H1 (cell line): ENCODE measurements around the gene SMYD3. TPM values are rescaled to one million over a fixed set of nuclear protein-coding genes. Genes with fewer than 3 reads are reported as not detected.

Experiments used
- CTCF ChIA-PET: fragments of 300-600 bp; sonication (Branson Sonifier 250); formaldehyde crosslinking; loops from one replicate; lab custom pipeline; 2021; ENCODE audit not compliant: partially characterized antibody; lab: Charles Lee
- POLR2A ChIA-PET: fragments of 300-600 bp; sonication (Branson Sonifier 250); formaldehyde crosslinking; loops from one replicate; lab custom pipeline; 2021; ENCODE audit warnings: inconsistent platforms; ENCODE audit not compliant: partially characterized antibody; lab: Charles Lee
- DNase-seq, 2 experiments: peaks; one replicate each; pipeline versions ENCODE4 v3.0.0 to v3.0.0-alpha.2; 2010 to 2022; ENCODE audit warnings: low spot score in 2 of 2, low read depth in 1 of 2, mixed read lengths in 1 of 2
- FAIRE-seq: peaks from 2 replicates; lab custom pipeline; 2011; peaks lifted over from hg19 to GRCh38; lab: Jason Lieb, UNC
- H2AFZ ChIP-seq: 2 replicates; pipeline ENCODE4 v1.8.1; 2012; ENCODE audit warnings: low read length, inconsistent platforms
- H2AK5ac ChIP-seq: 2 replicates; pipeline ENCODE4 v1.6.1; 2013; ENCODE audit warnings: low read depth, low read length
- H2BK120ac ChIP-seq: replicated peaks from 2 replicates; pipeline ENCODE3; 2013; ENCODE audit warnings: low read depth, low read length, inconsistent platforms
- H2BK12ac ChIP-seq: 2 replicates; pipeline ENCODE4 v1.6.1; 2013; ENCODE audit warnings: low read depth, low read length
- H2BK15ac ChIP-seq: 2 replicates; pipeline ENCODE4 v1.6.1; 2013; ENCODE audit warnings: low read length
- H2BK20ac ChIP-seq: 2 replicates; pipeline ENCODE4 v1.6.1; 2013; ENCODE audit warnings: low read length
- H2BK5ac ChIP-seq: 2 replicates; pipeline ENCODE4 v1.6.1; 2013; ENCODE audit warnings: low read depth, low read length
- H3K14ac ChIP-seq: 2 replicates; pipeline ENCODE4 v1.6.1; 2013; ENCODE audit warnings: inconsistent platforms; ENCODE audit not compliant: insufficient read length
- H3K18ac ChIP-seq: 2 replicates; pipeline ENCODE4 v1.6.1; 2013; ENCODE audit warnings: low read length; ENCODE audit errors: extremely low read depth
- H3K23ac ChIP-seq: 2 replicates; pipeline ENCODE4 v1.6.1; 2013; ENCODE audit warnings: inconsistent platforms; ENCODE audit not compliant: insufficient read length
- H3K23me2 ChIP-seq: 2 replicates; pipeline ENCODE4 v1.6.1; 2013; ENCODE audit warnings: low read depth, low read length
- H3K27ac ChIP-seq: 2 replicates; pipeline ENCODE4 v1.6.1; 2011; ENCODE audit warnings: low read depth, low read length, inconsistent platforms
- H3K27me3 ChIP-seq, 4 experiments: replicated peaks in 1 of 4; 1 replicate in 1 of 4; 2 replicates in 3 of 4; pipeline versions ENCODE4 v1.6.1 to v1.8.1; 2011 to 2013; ENCODE audit warnings: low read length in 3 of 4, mild to moderate bottlenecking in 3 of 4, inconsistent platforms in 2 of 4, mixed read lengths in 2 of 4, moderate library complexity in 1 of 4; ENCODE audit not compliant: control insufficient read depth in 3 of 4, insufficient read depth in 3 of 4; ENCODE audit errors: extremely low read depth in 1 of 4
- H3K36me3 ChIP-seq, 4 experiments: 2 replicates each; pipeline versions ENCODE4 v1.6.1 to v1.8.1; 2011 to 2013; ENCODE audit warnings: mild to moderate bottlenecking in 4 of 4, low read length in 3 of 4, moderate library complexity in 2 of 4, control low read depth in 1 of 4, inconsistent platforms in 1 of 4; ENCODE audit not compliant: insufficient read depth in 4 of 4, control insufficient read depth in 2 of 4
- H3K4ac ChIP-seq: replicated peaks from 2 replicates; pipeline ENCODE3; 2013; ENCODE audit warnings: low read length, low read depth, mixed read lengths, inconsistent platforms; ENCODE audit not compliant: insufficient read length
- H3K4me1 ChIP-seq, 4 experiments: replicated peaks in 1 of 4; 1 replicate in 1 of 4; 2 replicates in 3 of 4; pipeline versions ENCODE4 v1.6.1 to v1.8.1; 2011 to 2013; ENCODE audit warnings: low read length in 3 of 4, inconsistent platforms in 2 of 4, mixed read lengths in 1 of 4; ENCODE audit not compliant: insufficient read depth in 4 of 4, control insufficient read depth in 3 of 4
- H3K4me2 ChIP-seq, 2 experiments: 2 replicates each; pipeline versions ENCODE4 v1.6.1 to v1.8.1; 2011 to 2013; ENCODE audit warnings: low read depth in 2 of 2, low read length in 2 of 2, control low read depth in 1 of 2, inconsistent platforms in 1 of 2, mild to moderate bottlenecking in 1 of 2; ENCODE audit not compliant: insufficient read depth in 1 of 2
- H3K4me3 ChIP-seq, 4 experiments: fragments of 200-600, 300-600 bp in 1 of 4; sonication (generic), shearing (Covaris generic), sonication (Bioruptor Twin) in 1 of 4; 2 replicates each; pipeline versions ENCODE4 v1.5.1 to v1.8.1; 2011 to 2016; ENCODE audit warnings: low read length in 4 of 4, low read depth in 3 of 4, control low read depth in 2 of 4, inconsistent platforms in 2 of 4, mild to moderate bottlenecking in 2 of 4, mixed read lengths in 1 of 4, moderate library complexity in 1 of 4; ENCODE audit not compliant: insufficient read depth in 2 of 4; ENCODE audit errors: extremely low read depth in 1 of 4
- H3K56ac ChIP-seq: replicated peaks from 2 replicates; pipeline ENCODE3; 2013; ENCODE audit warnings: low read depth, mild to moderate bottlenecking, mixed read lengths, low read length, inconsistent platforms; ENCODE audit not compliant: insufficient read length
- H3K79me1 ChIP-seq: 2 replicates; pipeline ENCODE4 v1.6.1; 2013; ENCODE audit warnings: low read depth, low read length, control low read depth
- H3K79me2 ChIP-seq, 2 experiments: 2 replicates each; pipeline versions ENCODE4 v1.6.1 to v1.8.1; 2012 to 2013; ENCODE audit warnings: low read length in 2 of 2, mild to moderate bottlenecking in 2 of 2, inconsistent platforms in 1 of 2; ENCODE audit not compliant: insufficient read depth in 2 of 2, control insufficient read depth in 1 of 2
- H3K9ac ChIP-seq, 4 experiments: replicated peaks in 1 of 4; 1 replicate in 1 of 4; 2 replicates in 3 of 4; pipeline versions ENCODE4 v1.6.1 to v1.8.1; 2011 to 2013; ENCODE audit warnings: low read depth in 3 of 4, low read length in 3 of 4, control low read depth in 2 of 4, mild to moderate bottlenecking in 2 of 4, moderate library complexity in 2 of 4, inconsistent platforms in 1 of 4; ENCODE audit errors: extremely low read depth in 1 of 4
- H3K9me3 ChIP-seq, 2 experiments: 2 replicates each; pipeline versions ENCODE4 v1.6.1 to v1.8.1; 2012 to 2013; ENCODE audit warnings: mild to moderate bottlenecking in 2 of 2, moderate library complexity in 2 of 2, control low read depth in 1 of 2, inconsistent platforms in 1 of 2, low read depth in 1 of 2, low read length in 1 of 2, mixed read lengths in 1 of 2; ENCODE audit not compliant: insufficient read depth in 2 of 2
- H4K20me1 ChIP-seq, 2 experiments: replicated peaks in 1 of 2; 2 replicates each; pipeline versions ENCODE3 to v1.8.1; 2011 to 2013; ENCODE audit warnings: inconsistent platforms in 2 of 2, low read length in 2 of 2, mild to moderate bottlenecking in 1 of 2; ENCODE audit not compliant: insufficient read depth in 2 of 2, control insufficient read depth in 1 of 2
- H4K5ac ChIP-seq: 2 replicates; pipeline ENCODE4 v1.6.1; 2013; ENCODE audit warnings: low read length, low read depth, mixed read lengths, inconsistent platforms; ENCODE audit not compliant: insufficient read length
- H4K8ac ChIP-seq: 2 replicates; pipeline ENCODE4 v1.8.0; 2013; ENCODE audit warnings: mild to moderate bottlenecking, moderate library complexity, low read length, inconsistent platforms; ENCODE audit not compliant: insufficient read depth; ENCODE audit errors: extremely low read depth
- H4K91ac ChIP-seq: replicated peaks from 2 replicates; pipeline ENCODE3; 2013; ENCODE audit warnings: low read length, mixed read lengths, inconsistent platforms; ENCODE audit not compliant: insufficient read length
- WGBS, 2 experiments: shearing (Covaris generic) in 1 of 2; methylation state at CpG; one replicate each; pipeline versions ENCODE4 v1.1.6 to v1.1.7; 2013 to 2015; ENCODE audit warnings: low lambda C conversion rate in 2 of 2, mixed read lengths in 2 of 2, inconsistent platforms in 1 of 2, low coverage in 1 of 2, missing lambda C conversion rate in 1 of 2; ENCODE audit not compliant: insufficient replicate concordance in 2 of 2, insufficient coverage in 1 of 2, insufficient read length in 1 of 2; ENCODE audit errors: extremely low coverage in 1 of 2, missing lambda C conversion rate in 1 of 2; 5-methylcytosine and 5-hydroxymethylcytosine counted together
- polyA plus RNA-seq, 7 experiments: library from polyadenylated mRNA; depleted of rRNA in 3 of 7; stranded (reverse) in 5 of 7; unstranded in 2 of 7; fragments of >200 nt in 5 of 7; fragments of 200-250 nt in 2 of 7; gene quantifications; 1 replicate in 5 of 7; 2 replicates in 1 of 7; 4 replicates in 1 of 7; pipeline versions ENCODE4 v1.2.1 to v1.2.3, GENCODE V29; 2011 to 2013; ENCODE audit warnings: missing spikeins in 2 of 7, mixed read lengths in 2 of 7
- total RNA-seq: library from RNA; stranded (reverse); fragmentation: NEBNext Ultra II Directional; extraction: Animal tissue kit (Norgen Biotek cat#: 25700); gene quantifications from 2 replicates; pipeline ENCODE4 v1.2.1, GENCODE V29; 2021

The SMYD3 gene
- total and polyA plus RNA-seq, 2 of the 8 experiments (the other 6 are each of a cell fraction or from before 2014, with no cell fraction given) = 17.3 to 25.4 TPM

- FAIRE-seq (no peak), DNase-seq (no peak)
- CTCF ChIA-PET = no interaction called here
These were observed 19.3 kb upstream of the SMYD3 start for GRCh38 chr1:246526380-246526779.

More at GRCh38 chr1:246526380-246526779, 19.3 kb upstream of the SMYD3 start:
- peaks cover 12 to 13% of the 10 kb centered on the region in 2 experiments for H3K9me3 ChIP-seq
- H2BK20ac ChIP-seq = no peak overlapping the region
- H2BK15ac ChIP-seq = no peak overlapping the region
- no peak overlapping the region for H3K14ac ChIP-seq
- no peak overlapping the region for H4K8ac ChIP-seq
- no peak overlapping the region for H2BK120ac ChIP-seq
- no peak overlapping the region for H3K18ac ChIP-seq
- H3K79me1 ChIP-seq = no peaks in the 10 kb centered on the region
- no peaks in the 10 kb centered on the region for H3K27me3 ChIP-seq
- H3K4ac ChIP-seq = no peak overlapping the region
- no peak overlapping the region for H3K9ac ChIP-seq
- no peak overlapping the region for H2BK12ac ChIP-seq
- no peak overlapping the region for H3K4me3 ChIP-seq
- H2AK5ac ChIP-seq = no peak overlapping the region
- 72% methylated on average over 4 of the region's 4 CpGs; no CpG with 5 or more reads in 1 of the 2 experiments for WGBS, 2 experiments
- H3K23ac ChIP-seq = no peak overlapping the region
- H3K27ac ChIP-seq = no peak overlapping the region
- H4K20me1 ChIP-seq = no peaks in the 10 kb centered on the region
- H3K23me2 ChIP-seq = no peaks in the 10 kb centered on the region
- H3K4me1 ChIP-seq = no peaks in the 10 kb centered on the region
- no peak overlapping the region for H2AFZ ChIP-seq
- no peaks in the 10 kb centered on the region for H3K79me2 ChIP-seq
- no peak overlapping the region for H3K56ac ChIP-seq
- H3K4me2 ChIP-seq = no peak overlapping the region
- H2BK5ac ChIP-seq = no peak overlapping the region
- H4K5ac ChIP-seq = no peak overlapping the region
- no peaks in the 10 kb centered on the region for H3K36me3 ChIP-seq
- POLR2A ChIA-PET = interaction anchor here (0.9 to 1.2 kb wide), 2 partner anchors 9 to 11 kb away, joined by 4 read pairs; no protein-coding TSS in a partner anchor
- H4K91ac ChIP-seq = no peak overlapping the region
